ENCODE data around the gene GSTCD. TPM values are rescaled to one million over a fixed set of nuclear protein-coding genes. Genes with fewer than 3 reads are reported as not detected.
"Not testable (repeated sequence)": the region's sequence is repeated elsewhere in the genome, so short reads cannot be mapped to it uniquely, and the experiment has no call there.

GSTCD gene
- total RNA-seq, 2 experiments from 2014 or later = 20.2 to 22.3 TPM

GRCh38 chr4:105772065-105772464 is 63.5 kb downstream of the GSTCD start:
- CTCF ChIA-PET (ENCODE audit: unreplicated experiment); DNase-seq (ENCODE audit: low spot score); BruUV-seq (replicated peaks): not testable (repeated sequence)

GRCh38 chr4:105775760-105776415 is 67.3 kb downstream of the GSTCD start:
- H3K79me2 ChIP-seq (ENCODE audit: insufficient read depth, low read depth, low read length); H3K4me2 ChIP-seq (ENCODE audit: low read length); H4K20me1 ChIP-seq (ENCODE audit: insufficient read depth, low read length); DNase-seq (ENCODE audit: low spot score); BruUV-seq (replicated peaks); H2AFZ ChIP-seq (ENCODE audit: low read length); H3K9me3 ChIP-seq (ENCODE audit: low read length); CTCF ChIA-PET (ENCODE audit: unreplicated experiment); H3K36me3 ChIP-seq (ENCODE audit: insufficient read depth, low read length); H3K4me3 ChIP-seq (ENCODE audit: low read depth, low read length, poor library complexity, severe bottlenecking); H3K27ac ChIP-seq (ENCODE audit: low read depth, low read length, poor library complexity, severe bottlenecking); intact Hi-C loops (cut with micrococcal nuclease; ENCODE audit: unreplicated experiment); H3K4me1 ChIP-seq (ENCODE audit: insufficient read depth, low read length, poor library complexity, severe bottlenecking); H3K9me2 ChIP-seq (ENCODE audit: insufficient read depth, low read length): not testable (repeated sequence)
- POLR2A ChIA-PET = interaction anchor here (0.6 to 0.9 kb wide), 2 partner anchors 8 to 884 kb away, joined by 3 read pairs; no protein-coding TSS in a partner anchor

More at GRCh38 chr4:105772065-105772464, 63.5 kb downstream of the GSTCD start:
- intact Hi-C loops (cut with micrococcal nuclease; ENCODE audit: unreplicated experiment); H3K79me2 ChIP-seq (ENCODE audit: insufficient read depth, low read depth, low read length); H3K4me2 ChIP-seq (ENCODE audit: low read length); H3K4me1 ChIP-seq (ENCODE audit: insufficient read depth, low read length, poor library complexity, severe bottlenecking); H3K9me3 ChIP-seq (ENCODE audit: low read length); H3K9me2 ChIP-seq (ENCODE audit: insufficient read depth, low read length); H3K27ac ChIP-seq (ENCODE audit: low read depth, low read length, poor library complexity, severe bottlenecking); POLR2A ChIA-PET; H4K20me1 ChIP-seq (ENCODE audit: insufficient read depth, low read length); H3K36me3 ChIP-seq (ENCODE audit: insufficient read depth, low read length); H3K4me3 ChIP-seq (ENCODE audit: low read depth, low read length, poor library complexity, severe bottlenecking); H2AFZ ChIP-seq (ENCODE audit: low read length): not testable (repeated sequence)

- no peak for DNase-seq (ENCODE audit: low spot score)
- H3K4me3 ChIP-seq (ENCODE audit: low read depth, low read length, poor library complexity, severe bottlenecking) = no peak overlapping the region
- H3K27ac ChIP-seq (ENCODE audit: low read depth, low read length, poor library complexity, severe bottlenecking) = no peak overlapping the region
- ChIA-PET CTCF (ENCODE audit: unreplicated experiment) (no interaction called here), POLR2A (interaction anchor here (1.1 kb wide), 1 partner anchor 37 kb away, joined by 3 read pairs; no protein-coding TSS in a partner anchor)
- no peak for TF ChIP-seq EZH2phosphoT487 (IDR thresholded peaks at IDR 0.05; ENCODE audit: borderline replicate concordance, low read depth, low read length)
- TF ChIP-seq, protein P1, sequence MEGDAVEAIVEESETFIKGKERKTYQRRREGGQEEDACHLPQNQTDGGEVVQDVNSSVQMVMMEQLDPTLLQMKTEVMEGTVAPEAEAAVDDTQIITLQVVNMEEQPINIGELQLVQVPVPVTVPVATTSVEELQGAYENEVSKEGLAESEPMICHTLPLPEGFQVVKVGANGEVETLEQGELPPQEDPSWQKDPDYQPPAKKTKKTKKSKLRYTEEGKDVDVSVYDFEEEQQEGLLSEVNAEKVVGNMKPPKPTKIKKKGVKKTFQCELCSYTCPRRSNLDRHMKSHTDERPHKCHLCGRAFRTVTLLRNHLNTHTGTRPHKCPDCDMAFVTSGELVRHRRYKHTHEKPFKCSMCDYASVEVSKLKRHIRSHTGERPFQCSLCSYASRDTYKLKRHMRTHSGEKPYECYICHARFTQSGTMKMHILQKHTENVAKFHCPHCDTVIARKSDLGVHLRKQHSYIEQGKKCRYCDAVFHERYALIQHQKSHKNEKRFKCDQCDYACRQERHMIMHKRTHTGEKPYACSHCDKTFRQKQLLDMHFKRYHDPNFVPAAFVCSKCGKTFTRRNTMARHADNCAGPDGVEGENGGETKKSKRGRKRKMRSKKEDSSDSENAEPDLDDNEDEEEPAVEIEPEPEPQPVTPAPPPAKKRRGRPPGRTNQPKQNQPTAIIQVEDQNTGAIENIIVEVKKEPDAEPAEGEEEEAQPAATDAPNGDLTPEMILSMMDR (conservative IDR thresholded peaks at IDR 0.05; ENCODE audit: low read length) = no peak
- H4K20me1 ChIP-seq (ENCODE audit: insufficient read depth, low read length) = no peaks in the 10 kb centered on the region
- H3K9me2 ChIP-seq (ENCODE audit: insufficient read depth, low read length) = no peaks in the 10 kb centered on the region
- no peaks in the 10 kb centered on the region for H3K4me1 ChIP-seq (ENCODE audit: insufficient read depth, low read length, poor library complexity, severe bottlenecking)
- no peaks in the 10 kb centered on the region for H3K79me2 ChIP-seq (ENCODE audit: insufficient read depth, low read depth, low read length)
- no TSS peak for BruUV-seq (replicated peaks)
- no peaks in the 10 kb centered on the region for H3K9me3 ChIP-seq (ENCODE audit: low read length)
- no peaks in the 10 kb centered on the region for H3K36me3 ChIP-seq (ENCODE audit: insufficient read depth, low read length)
- intact Hi-C loops (cut with micrococcal nuclease; ENCODE audit: unreplicated experiment) = no loop called here
- H2AFZ ChIP-seq (ENCODE audit: low read length) = no peak overlapping the region
- no peak overlapping the region for H3K4me2 ChIP-seq (ENCODE audit: low read length)
Measured at GRCh38 chr4:105780176-105780575, 71.6 kb downstream of the GSTCD start.

- Histone ChIP-seq H3K79me2 (ENCODE audit: insufficient read depth, low read depth, low read length) (no peaks in the 10 kb centered on the region), H3K4me2 (ENCODE audit: low read length) (no peak overlapping the region), H2AFZ (ENCODE audit: low read length) (no peak overlapping the region), H3K27ac (ENCODE audit: low read depth, low read length, poor library complexity, severe bottlenecking) (no peak overlapping the region), H3K9me3 (ENCODE audit: low read length) (no peaks in the 10 kb centered on the region), H4K20me1 (ENCODE audit: insufficient read depth, low read length) (no peaks in the 10 kb centered on the region), H3K4me3 (ENCODE audit: low read depth, low read length, poor library complexity, severe bottlenecking) (no peak overlapping the region), H3K4me1 (ENCODE audit: insufficient read depth, low read length, poor library complexity, severe bottlenecking) (no peaks in the 10 kb centered on the region), H3K36me3 (ENCODE audit: insufficient read depth, low read length) (no peaks in the 10 kb centered on the region), H3K9me2 (ENCODE audit: insufficient read depth, low read length) (no peaks in the 10 kb centered on the region)
- TF ChIP-seq EZH2phosphoT487 (IDR thresholded peaks at IDR 0.05; ENCODE audit: borderline replicate concordance, low read depth, low read length) = no peak
- TF ChIP-seq, protein P1 (conservative IDR thresholded peaks at IDR 0.05; ENCODE audit: low read length) = no peak
- DNase-seq (ENCODE audit: low spot score) = no peak
- no TSS peak for BruUV-seq (replicated peaks)
- CTCF ChIA-PET (ENCODE audit: unreplicated experiment) = no interaction called here
- POLR2A ChIA-PET = no interaction called here
- intact Hi-C loops (cut with micrococcal nuclease; ENCODE audit: unreplicated experiment) = no loop called here
Measured at GRCh38 chr4:105784761-105785160, 76.2 kb downstream of the GSTCD start.

Measured in OCI-LY7 (cell line).